GM12878 (cell line): Measurements from ENCODE around the gene HIVEP1. TPM values are rescaled to one million over a fixed set of nuclear protein-coding genes. Genes with fewer than 3 reads are reported as not detected.

ENCODE experiments used
- ATAC-seq: fragments of 200-7000 bp; cut with Tn5 transposase; 3 replicates; pipeline ENCODE4 v1.9.1; 2020; ENCODE audit warnings: mild to moderate bottlenecking, moderate library complexity
- BruUV-seq: library from RNA; stranded (reverse); fragments of 400-500 nt; replicated peaks from 2 replicates; lab custom pipeline; 2021; lab: Mats Ljungman, UMichigan
- CTCF ChIA-PET: fragments of 300-600 bp; sonication (Branson Sonifier 250); formaldehyde crosslinking; extraction: SDS; loops from one replicate; lab custom pipeline; 2021; ENCODE audit warnings: inconsistent platforms; lab: Yijun Ruan, JAX
- POLR2A ChIA-PET: fragments of 350-600 bp; formaldehyde crosslinking; extraction: SDS; loops from one replicate; lab custom pipeline; 2021; ENCODE audit warnings: inconsistent platforms; lab: Charles Lee
- RAD21 ChIA-PET: fragments of 300-600 bp; sonication (Branson Sonifier 250); formaldehyde crosslinking; loops from one replicate; lab custom pipeline; 2023; ENCODE audit warnings: antibody characterized with exemption; ENCODE audit not compliant: unreplicated experiment; lab: Charles Lee
- SMC1A ChIA-PET: fragments of 300-600 bp; sonication (Branson Sonifier 250); formaldehyde crosslinking; loops from one replicate; lab custom pipeline; 2023; ENCODE audit not compliant: unreplicated experiment, uncharacterized antibody; lab: Charles Lee
- DNase-seq: peaks from one replicate; pipeline ENCODE4 v3.0.0-alpha.2; 2011; ENCODE audit warnings: low read depth, low spot score
- FAIRE-seq: peaks from 3 replicates; lab custom pipeline; 2011; peaks lifted over from hg19 to GRCh38; lab: Jason Lieb, UNC
- H2AFZ ChIP-seq: 2 replicates; pipeline ENCODE4 v1.6.0; 2011; ENCODE audit warnings: low read depth, low read length, control low read depth; ENCODE audit not compliant: control insufficient read depth
- H3K27ac ChIP-seq: 2 replicates; pipeline ENCODE4 v1.5.1; 2011; ENCODE audit warnings: control low read depth; ENCODE audit not compliant: control insufficient read depth, insufficient read depth
- H3K27me3 ChIP-seq, 2 experiments: replicated peaks in 1 of 2; 2 replicates each; pipeline versions ENCODE4 v1.6.0 to v1.6.1; 2011; ENCODE audit warnings: low read length in 1 of 2; ENCODE audit not compliant: control insufficient read depth in 2 of 2, insufficient read depth in 2 of 2
- H3K36me3 ChIP-seq, 2 experiments: 2 replicates each; pipeline ENCODE4 v1.5.1; 2011; ENCODE audit warnings: low read length in 1 of 2; ENCODE audit not compliant: control insufficient read depth in 2 of 2, insufficient read depth in 2 of 2
- H3K4me1 ChIP-seq: 2 replicates; pipeline ENCODE4 v1.6.1; 2011; ENCODE audit warnings: mild to moderate bottlenecking, low read length, moderate library complexity, mixed read lengths; ENCODE audit not compliant: control insufficient read depth, insufficient read depth
- H3K4me2 ChIP-seq: 2 replicates; pipeline ENCODE4 v1.6.0; 2011; ENCODE audit warnings: control low read depth; ENCODE audit not compliant: control insufficient read depth, insufficient read depth
- H3K4me3 ChIP-seq: fragments of 200-600 bp; sonication (generic); 2 replicates; pipeline ENCODE4 v1.5.1; 2016
- H3K79me2 ChIP-seq: 2 replicates; pipeline ENCODE4 v1.6.0; 2011; ENCODE audit warnings: low read length; ENCODE audit not compliant: control insufficient read depth, insufficient read depth
- H3K9ac ChIP-seq: 2 replicates; pipeline ENCODE4 v1.8.0; 2011; ENCODE audit warnings: low read length, control low read depth, mixed read lengths; ENCODE audit not compliant: control insufficient read depth, insufficient read depth
- H3K9me3 ChIP-seq: replicated peaks from 3 replicates; pipeline ENCODE4 v1.5.1; 2011; ENCODE audit warnings: mild to moderate bottlenecking, low read length; ENCODE audit not compliant: control insufficient read depth, insufficient read depth
- H4K20me1 ChIP-seq: 2 replicates; pipeline ENCODE4 v1.6.0; 2011; ENCODE audit not compliant: control insufficient read depth, insufficient read depth
- BCL3 ChIP-seq: IDR thresholded peaks from 2 replicates; pipeline ENCODE4 v1.6.1; 2011; ENCODE audit warnings: borderline replicate concordance, low read depth, mild to moderate bottlenecking, moderate library complexity, low read length; ENCODE audit not compliant: insufficient read depth, poor library complexity, severe bottlenecking
- CEBPB ChIP-seq, 2 experiments: fragments of 150-350 bp in 1 of 2; IDR thresholded peaks; 2 replicates each; pipeline ENCODE4 v1.6.1; 2012 to 2014; ENCODE audit warnings: low read depth in 2 of 2, low read length in 2 of 2, borderline replicate concordance in 1 of 2, inconsistent platforms in 1 of 2
- EED ChIP-seq: sonication (generic); IDR thresholded peaks from 2 replicates; pipeline ENCODE4 v1.6.1; 2016; ENCODE audit warnings: antibody characterized with exemption, low read depth
- HCFC1 ChIP-seq: fragments of 150-350 bp; IDR thresholded peaks from 2 replicates; pipeline ENCODE4 v1.6.1; 2014; ENCODE audit warnings: low read length
- HDGF ChIP-seq: fragments of 450-650 bp; IDR thresholded peaks from 2 replicates; pipeline ENCODE4 v1.6.1; 2016; ENCODE audit warnings: antibody characterized with exemption
- IKZF1 ChIP-seq: fragments of 450-650 bp; conservative IDR thresholded peaks from 2 replicates; pipeline ENCODE4 v1.6.1; 2017; ENCODE audit warnings: antibody characterized with exemption, mild to moderate bottlenecking
- IKZF2 ChIP-seq, 2 experiments: fragments of 450-650 bp; IDR thresholded peaks; 2 replicates each; pipeline ENCODE4 v1.6.1; 2017; ENCODE audit warnings: mild to moderate bottlenecking in 2 of 2, moderate library complexity in 2 of 2
- IRF4 ChIP-seq: IDR thresholded peaks from 2 replicates; pipeline ENCODE4 v1.6.1; 2011; ENCODE audit warnings: low read depth, low read length
- NBN ChIP-seq: fragments of 450-650 bp; IDR thresholded peaks from 2 replicates; pipeline ENCODE4 v1.6.1; 2016
- NFYA ChIP-seq: IDR thresholded peaks from 2 replicates; pipeline ENCODE4 v1.6.1; 2011; ENCODE audit warnings: low read depth, mild to moderate bottlenecking, low read length, improper control_type of control experiment, borderline replicate concordance
- PRDM15 ChIP-seq: fragments of 450-650 bp; formaldehyde crosslinking; IDR thresholded peaks from 2 replicates; pipeline ENCODE4 v1.4.0; 2020; ENCODE audit warnings: mild to moderate bottlenecking, moderate library complexity
- RCOR1 ChIP-seq: conservative IDR thresholded peaks from 2 replicates; pipeline ENCODE4 v1.6.1; 2012; ENCODE audit warnings: low read depth, low read length, improper control_type of control experiment
- SPI1 ChIP-seq: IDR thresholded peaks from 2 replicates; pipeline ENCODE4 v1.6.1; 2011; ENCODE audit warnings: low read depth, mild to moderate bottlenecking, low read length, moderate library complexity, borderline replicate concordance; ENCODE audit not compliant: insufficient read depth
- SREBF2 ChIP-seq: IDR thresholded peaks from 2 replicates; pipeline ENCODE4 v1.6.1; 2012; ENCODE audit warnings: mild to moderate bottlenecking, low read length
- ZNF384 ChIP-seq: IDR thresholded peaks from 2 replicates; pipeline ENCODE4 v1.6.1; 2012; ENCODE audit warnings: low read depth, mild to moderate bottlenecking, low read length, improper control_type of control experiment, borderline replicate concordance
- ZNF622 ChIP-seq: fragments of 450-650 bp; IDR thresholded peaks from 2 replicates; pipeline ENCODE4 v1.6.1; 2017; ENCODE audit warnings: mild to moderate bottlenecking, inconsistent platforms
- WGBS: methylation state at CpG from one replicate; pipeline ENCODE4 v1.1.6; 2016; ENCODE audit warnings: low lambda C conversion rate; ENCODE audit not compliant: insufficient replicate concordance, insufficient coverage; ENCODE audit errors: missing lambda C conversion rate; 5-methylcytosine and 5-hydroxymethylcytosine counted together
- in situ Hi-C: fragments of 300-500 bp; cut with MboI; formaldehyde crosslinking; loops from 9 replicates; pipeline ENCODE4 v1.14.3; 2018; ENCODE audit warnings: mixed read lengths
- intact Hi-C: fragments of 100-400 bp; cut with micrococcal nuclease; formaldehyde crosslinking; loops from one replicate; pipeline ENCODE4 v1.14.2; 2022; ENCODE audit not compliant: unreplicated experiment
- polyA plus RNA-seq, 11 experiments: library from polyadenylated mRNA; depleted of rRNA in 4 of 11; unstranded in 6 of 11; stranded (reverse) in 5 of 11; fragments of >200 nt; fragmentation: Nextera tagmentation in 4 of 11; fragmentation: Illumina TruSeq in 1 of 11; extraction: Ambion mirVana in 4 of 11; extraction: Trizol in 1 of 11; gene quantifications; 1 replicate in 1 of 11; 2 replicates in 10 of 11; pipeline versions ENCODE4 v1.2.1 to v1.2.3, GENCODE V29; 2011 to 2016; ENCODE audit warnings: inconsistent platforms in 2 of 11, missing spikeins in 2 of 11, low read depth in 1 of 11
- total RNA-seq, 4 experiments: library from RNA; depleted of rRNA in 3 of 4; stranded (reverse); fragments of >200 nt in 3 of 4; fragmentation: Illumina TruSeq in 1 of 4; extraction: Trizol in 1 of 4; gene quantifications; 2 replicates each; pipeline versions ENCODE4 v1.2.1 to v1.2.3, GENCODE V29; 2013 to 2021

The HIVEP1 gene
- total and polyA plus RNA-seq, 10 of the 15 experiments (the other 5 are each of a cell fraction or from before 2014, with no cell fraction given), result 4.3 to 37.5 (median 21.6) TPM

- no peak for TF ChIP-seq CEBPB (IDR thresholded peaks at IDR 0.05; ENCODE audit: borderline replicate concordance in 1 of 2, low read depth in 2 of 2, low read length in 2 of 2)
- 0 out of 2 replicates have a peak, but pooled peaks have one; percentile 12 for TF ChIP-seq HCFC1
- TF ChIP-seq SREBF2, result no peak
- TF ChIP-seq PRDM15, result no peak
- TF ChIP-seq, all 136 proteins: peak for 8
Measured at GRCh38 chr6:12115492-12115891, 103.4 kb downstream of the HIVEP1 start (continued).

GRCh38 chr6:12116264-12116800 lies 104.2 kb downstream of the HIVEP1 start:
- Histone ChIP-seq H4K20me1 (no peaks in the 10 kb centered on the region), H3K36me3 (peaks cover 5 to 13% of the 10 kb centered on the region in 2 experiments; a peak in 3 of 4 replicates), H3K4me3 (0 out of 2 replicates have a peak overlapping the region, but pooled peaks have one; percentile 31), H3K9me3 (peaks cover 1% of the 10 kb centered on the region; the same call in 2 of the 3 replicates), H3K9ac (peak overlapping the region; percentile 24; the same call in 1 of the 2 replicates), H2AFZ (peak overlapping the region; percentile 23), H3K4me1 (peaks cover 51% of the 10 kb centered on the region), H3K4me2 (peak overlapping the region; percentile 25), H3K79me2 (peaks cover 48% of the 10 kb centered on the region), H3K27ac (peak overlapping the region; percentile 88), H3K27me3 (no peaks in the 10 kb centered on the region)
- intact Hi-C loops, result loop anchor here (2.0 to 10.0 kb wide), 4 partner anchors 54 to 282 kb away; no protein-coding TSS in a partner anchor
- in situ Hi-C loops, result no loop called here
- RAD21 ChIA-PET, result interaction anchor here (0.7 to 5.8 kb wide), 10 partner anchors 11 to 404 kb away, joined by 3 to 32 read pairs (median 10); no protein-coding TSS in a partner anchor
- ATAC-seq (peak; percentile 37), DNase-seq (no peak), FAIRE-seq (peak; percentile 83)
- 0% methylated on average over 2 of the region's 2 CpGs for WGBS
- CTCF ChIA-PET, result interaction anchor here (0.7 to 0.8 kb wide), 2 partner anchors 12 to 51 kb away, joined by 3 to 6 read pairs; no protein-coding TSS in a partner anchor
- no TSS peak for BruUV-seq
- SMC1A ChIA-PET, result interaction anchor here (0.8 to 8.3 kb wide), 17 partner anchors 11 to 408 kb away, joined by 3 to 56 read pairs (median 4); no protein-coding TSS in a partner anchor
- POLR2A ChIA-PET, result interaction anchor here (0.5 to 2.4 kb wide), 8 partner anchors 27 to 405 kb away, joined by 3 to 6 read pairs (median 4); no protein-coding TSS in a partner anchor
- TF ChIP-seq ZNF384 (peak; percentile 46; the same call in 1 of the 2 replicates), IRF4 (0 out of 2 replicates have a peak, but pooled peaks have one; percentile 46), NFYA (no peak), BCL3 (no peak), SPI1 (peak; percentile 71; the same call in 1 of the 2 replicates), HDGF (0 out of 2 replicates have a peak, but pooled peaks have one; percentile 50), ZNF622 (no peak), RCOR1 (0 out of 2 replicates have a peak, but pooled peaks have one; percentile 66), IKZF1 (peak; percentile 59), EED (peak; percentile 32; the same call in 1 of the 2 replicates), NBN (0 out of 2 replicates have a peak, but pooled peaks have one; percentile 16), IKZF2 (IDR thresholded peaks at IDR 0.05) (peak in 1 of 2 experiments; percentile 16; a peak in 1 of 4 replicates)
